HL-60 (cell line): Measurements from ENCODE around the gene FAM204A.

ENCODE experiments used
- GABPA ChIP-seq: IDR thresholded peaks from 2 replicates; pipeline ENCODE4 v1.6.1; 2012; ENCODE audit warnings: low read depth
- POLR2AphosphoS5 ChIP-seq: IDR thresholded peaks from 2 replicates; pipeline ENCODE4 v1.6.1; 2012; ENCODE audit warnings: low read depth
- SPI1 ChIP-seq: IDR thresholded peaks from 2 replicates; pipeline ENCODE4 v1.6.1; 2012; ENCODE audit warnings: low read depth, mild to moderate bottlenecking, borderline replicate concordance
- TF ChIP-seq, protein P1 (sequence below): IDR thresholded peaks from one replicate; pipeline ENCODE4 v1.5.1; 2011; ENCODE audit warnings: low read length, control low read depth, inconsistent platforms; ENCODE audit not compliant: insufficient read depth
- TF ChIP-seq, protein P2 (sequence below): IDR thresholded peaks from 2 replicates; pipeline ENCODE4 v1.6.1; 2012; ENCODE audit warnings: low read depth; ENCODE audit not compliant: insufficient replicate concordance

DNA sequence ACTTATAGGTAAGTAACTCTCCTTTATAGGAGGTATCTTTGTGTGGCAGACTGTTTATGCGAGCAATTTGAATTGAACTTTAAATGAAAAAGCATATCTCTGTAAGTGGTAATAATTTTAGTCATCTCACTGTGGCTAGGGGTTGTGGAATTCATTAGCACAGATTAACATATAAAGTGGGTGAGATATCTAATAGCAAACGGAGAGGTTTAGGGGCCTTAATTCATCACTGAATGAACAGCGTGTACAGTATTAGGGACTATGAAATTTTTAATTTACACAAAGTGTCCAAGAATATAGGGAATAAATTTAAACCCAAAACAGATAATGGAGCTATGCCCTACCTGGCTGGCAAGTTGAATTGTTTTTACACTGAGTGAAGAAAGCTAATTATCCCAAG, 15.7 kb upstream of the FAM204A start:
- TF ChIP-seq, protein P1, sequence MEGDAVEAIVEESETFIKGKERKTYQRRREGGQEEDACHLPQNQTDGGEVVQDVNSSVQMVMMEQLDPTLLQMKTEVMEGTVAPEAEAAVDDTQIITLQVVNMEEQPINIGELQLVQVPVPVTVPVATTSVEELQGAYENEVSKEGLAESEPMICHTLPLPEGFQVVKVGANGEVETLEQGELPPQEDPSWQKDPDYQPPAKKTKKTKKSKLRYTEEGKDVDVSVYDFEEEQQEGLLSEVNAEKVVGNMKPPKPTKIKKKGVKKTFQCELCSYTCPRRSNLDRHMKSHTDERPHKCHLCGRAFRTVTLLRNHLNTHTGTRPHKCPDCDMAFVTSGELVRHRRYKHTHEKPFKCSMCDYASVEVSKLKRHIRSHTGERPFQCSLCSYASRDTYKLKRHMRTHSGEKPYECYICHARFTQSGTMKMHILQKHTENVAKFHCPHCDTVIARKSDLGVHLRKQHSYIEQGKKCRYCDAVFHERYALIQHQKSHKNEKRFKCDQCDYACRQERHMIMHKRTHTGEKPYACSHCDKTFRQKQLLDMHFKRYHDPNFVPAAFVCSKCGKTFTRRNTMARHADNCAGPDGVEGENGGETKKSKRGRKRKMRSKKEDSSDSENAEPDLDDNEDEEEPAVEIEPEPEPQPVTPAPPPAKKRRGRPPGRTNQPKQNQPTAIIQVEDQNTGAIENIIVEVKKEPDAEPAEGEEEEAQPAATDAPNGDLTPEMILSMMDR, result no peak
- no peak for TF ChIP-seq POLR2AphosphoS5
- TF ChIP-seq, protein P2, sequence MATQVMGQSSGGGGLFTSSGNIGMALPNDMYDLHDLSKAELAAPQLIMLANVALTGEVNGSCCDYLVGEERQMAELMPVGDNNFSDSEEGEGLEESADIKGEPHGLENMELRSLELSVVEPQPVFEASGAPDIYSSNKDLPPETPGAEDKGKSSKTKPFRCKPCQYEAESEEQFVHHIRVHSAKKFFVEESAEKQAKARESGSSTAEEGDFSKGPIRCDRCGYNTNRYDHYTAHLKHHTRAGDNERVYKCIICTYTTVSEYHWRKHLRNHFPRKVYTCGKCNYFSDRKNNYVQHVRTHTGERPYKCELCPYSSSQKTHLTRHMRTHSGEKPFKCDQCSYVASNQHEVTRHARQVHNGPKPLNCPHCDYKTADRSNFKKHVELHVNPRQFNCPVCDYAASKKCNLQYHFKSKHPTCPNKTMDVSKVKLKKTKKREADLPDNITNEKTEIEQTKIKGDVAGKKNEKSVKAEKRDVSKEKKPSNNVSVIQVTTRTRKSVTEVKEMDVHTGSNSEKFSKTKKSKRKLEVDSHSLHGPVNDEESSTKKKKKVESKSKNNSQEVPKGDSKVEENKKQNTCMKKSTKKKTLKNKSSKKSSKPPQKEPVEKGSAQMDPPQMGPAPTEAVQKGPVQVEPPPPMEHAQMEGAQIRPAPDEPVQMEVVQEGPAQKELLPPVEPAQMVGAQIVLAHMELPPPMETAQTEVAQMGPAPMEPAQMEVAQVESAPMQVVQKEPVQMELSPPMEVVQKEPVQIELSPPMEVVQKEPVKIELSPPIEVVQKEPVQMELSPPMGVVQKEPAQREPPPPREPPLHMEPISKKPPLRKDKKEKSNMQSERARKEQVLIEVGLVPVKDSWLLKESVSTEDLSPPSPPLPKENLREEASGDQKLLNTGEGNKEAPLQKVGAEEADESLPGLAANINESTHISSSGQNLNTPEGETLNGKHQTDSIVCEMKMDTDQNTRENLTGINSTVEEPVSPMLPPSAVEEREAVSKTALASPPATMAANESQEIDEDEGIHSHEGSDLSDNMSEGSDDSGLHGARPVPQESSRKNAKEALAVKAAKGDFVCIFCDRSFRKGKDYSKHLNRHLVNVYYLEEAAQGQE, result no peak
- no peak for TF ChIP-seq GABPA
- TF ChIP-seq SPI1, result no peak
